Endothelial cell of umbilical vein (primary cell): Measurements from ENCODE around the gene LRRC8D. TPM values are rescaled to one million over a fixed set of nuclear protein-coding genes. Genes with fewer than 3 reads are reported as not detected.

Experiments used
- BruUV-seq: library from RNA; stranded (reverse); fragments of 400-500 nt; replicated peaks from 2 replicates; lab custom pipeline; 2021; lab: Mats Ljungman, UMichigan
- CTCF ChIA-PET: fragments of 300-600, 350-600 bp; sonication (Branson Sonifier 250); formaldehyde crosslinking; loops from one replicate; lab custom pipeline; 2021; ENCODE audit warnings: antibody characterized with exemption, inconsistent platforms; lab: Charles Lee
- POLR2A ChIA-PET: fragments of 300-600, 350-600 bp; sonication (Branson Sonifier 250); formaldehyde crosslinking; loops from one replicate; lab custom pipeline; 2021; ENCODE audit warnings: antibody characterized with exemption, inconsistent platforms; lab: Charles Lee
- DNase-seq: peaks from one replicate; pipeline ENCODE4 v3.0.0-alpha.2; 2011; ENCODE audit warnings: low read depth, low spot score
- FAIRE-seq: peaks from 2 replicates; lab custom pipeline; 2011; peaks lifted over from hg19 to GRCh38; lab: Jason Lieb, UNC
- H2AFZ ChIP-seq: 2 replicates; pipeline ENCODE4 v1.6.0; 2012; ENCODE audit warnings: low read depth, low read length, control low read depth, inconsistent platforms
- H3K27ac ChIP-seq: 2 replicates; pipeline ENCODE4 v1.5.1; 2011; ENCODE audit warnings: low read depth, mild to moderate bottlenecking, control low read depth, low read length, moderate library complexity; ENCODE audit not compliant: insufficient read depth
- H3K27me3 ChIP-seq, 2 experiments: 2 replicates each; pipeline versions ENCODE4 v1.6.0 to v1.6.1; 2011; ENCODE audit warnings: low read length in 2 of 2, mixed read lengths in 1 of 2; ENCODE audit not compliant: control insufficient read depth in 2 of 2, insufficient read depth in 2 of 2
- H3K36me3 ChIP-seq, 2 experiments: 2 replicates in 1 of 2; 3 replicates in 1 of 2; pipeline ENCODE4 v1.5.1; 2011; ENCODE audit warnings: low read length in 2 of 2, mild to moderate bottlenecking in 1 of 2, moderate library complexity in 1 of 2; ENCODE audit not compliant: control insufficient read depth in 2 of 2, insufficient read depth in 2 of 2; ENCODE audit errors: extremely low read depth in 1 of 2
- H3K4me1 ChIP-seq: 3 replicates; pipeline ENCODE4 v1.5.1; 2011; ENCODE audit warnings: mild to moderate bottlenecking, low read length; ENCODE audit not compliant: control insufficient read depth, insufficient read depth; ENCODE audit errors: extremely low read depth
- H3K4me2 ChIP-seq: 2 replicates; pipeline ENCODE4 v1.6.1; 2011; ENCODE audit warnings: low read length, control low read depth, mixed read lengths; ENCODE audit not compliant: insufficient read depth
- H3K4me3 ChIP-seq, 3 experiments: fragments of 200-600 bp in 1 of 3; sonication (generic), shearing (Covaris generic) in 1 of 3; replicated peaks in 1 of 3; 2 replicates each; pipeline ENCODE4 v1.5.1; 2011 to 2016; ENCODE audit warnings: control low read depth in 3 of 3, low read length in 3 of 3, mild to moderate bottlenecking in 2 of 3, inconsistent platforms in 1 of 3, low read depth in 1 of 3, moderate library complexity in 1 of 3; ENCODE audit not compliant: insufficient read depth in 1 of 3
- H3K79me2 ChIP-seq: 2 replicates; pipeline ENCODE4 v1.6.0; 2012; ENCODE audit warnings: low read length, inconsistent platforms; ENCODE audit not compliant: control insufficient read depth, insufficient read depth
- H3K9ac ChIP-seq: replicated peaks from 2 replicates; pipeline ENCODE3; 2011; ENCODE audit warnings: low read length, control low read depth; ENCODE audit not compliant: insufficient read depth; ENCODE audit errors: extremely low read depth
- H3K9me1 ChIP-seq: replicated peaks from 3 replicates; pipeline ENCODE4 v1.6.0; 2011; ENCODE audit warnings: mild to moderate bottlenecking, low read length; ENCODE audit not compliant: control insufficient read depth, insufficient read depth; ENCODE audit errors: extremely low read depth
- H3K9me3 ChIP-seq: replicated peaks from 2 replicates; pipeline ENCODE4 v1.5.1; 2012; ENCODE audit warnings: low read length, inconsistent platforms; ENCODE audit not compliant: control insufficient read depth, insufficient read depth
- H4K20me1 ChIP-seq: replicated peaks from 2 replicates; pipeline ENCODE3; 2011; ENCODE audit warnings: mild to moderate bottlenecking, low read length; ENCODE audit not compliant: control insufficient read depth, insufficient read depth; ENCODE audit errors: extremely low read depth
- EZH2 ChIP-seq: IDR thresholded peaks from 2 replicates; pipeline ENCODE4 v1.6.1; 2012; ENCODE audit warnings: borderline replicate concordance, low read depth, mild to moderate bottlenecking, moderate library complexity, low read length, inconsistent platforms; ENCODE audit not compliant: severe bottlenecking
- FOS ChIP-seq: IDR thresholded peaks from 2 replicates; pipeline ENCODE4 v1.6.1; 2011; ENCODE audit warnings: mild to moderate bottlenecking, low read length, moderate library complexity, borderline replicate concordance; ENCODE audit not compliant: insufficient read depth
- GATA2 ChIP-seq: IDR thresholded peaks from 2 replicates; pipeline ENCODE4 v1.7.0; 2011; ENCODE audit warnings: low read depth, mild to moderate bottlenecking, moderate library complexity, mixed read lengths, low read length; ENCODE audit not compliant: insufficient read length, insufficient read depth
- JUN ChIP-seq: IDR thresholded peaks from 2 replicates; pipeline ENCODE4 v1.6.1; 2011; ENCODE audit warnings: borderline replicate concordance, low read depth; ENCODE audit not compliant: insufficient read length, insufficient read depth
- MYC ChIP-seq: IDR thresholded peaks from one replicate; pipeline ENCODE4 v1.6.1; 2011; ENCODE audit warnings: mild to moderate bottlenecking, low read depth, low read length
- POLR2A ChIP-seq: IDR thresholded peaks from 2 replicates; pipeline ENCODE4 v1.6.1; 2012; ENCODE audit warnings: low read depth, mild to moderate bottlenecking, control low read depth, low read length
- POLR2AphosphoS5 ChIP-seq: IDR thresholded peaks from 2 replicates; pipeline ENCODE4 v1.6.1; 2012; ENCODE audit warnings: low read depth, mild to moderate bottlenecking, control low read depth, low read length, moderate library complexity; ENCODE audit not compliant: insufficient read depth
- dilution Hi-C: fragments of 300-500 bp; cut with MboI; formaldehyde crosslinking; loops from one replicate; pipeline ENCODE4 v1.15.0; 2019; ENCODE audit warnings: low sequenced_read_pairs; ENCODE audit not compliant: extremely low pct_ligation_motif_present
- intact Hi-C: fragments of 100-400 bp; cut with micrococcal nuclease; formaldehyde crosslinking; loops from one replicate; pipeline ENCODE4 v1.10.0; 2022
- polyA plus RNA-seq, 4 experiments: library from polyadenylated mRNA; depleted of rRNA in 3 of 4; stranded (reverse) in 3 of 4; unstranded in 1 of 4; fragments of >200 nt; gene quantifications; 2 replicates each; pipeline versions ENCODE4 v1.2.1 to v1.2.3, GENCODE V29; 2011 to 2012; ENCODE audit warnings: missing spikeins in 1 of 4
- total RNA-seq: library from RNA; stranded (reverse); gene quantifications from 2 replicates; pipeline ENCODE4 v1.2.3, GENCODE V29; 2021
- TF ChIP-seq, protein P1 (sequence below), 2 donors: IDR thresholded peaks; 1 replicate in 1 of 2; 2 replicates in 1 of 2; pipeline ENCODE4 v1.5.1; 2011; ENCODE audit warnings: low read length in 2 of 2, mild to moderate bottlenecking in 2 of 2, moderate library complexity in 2 of 2, control low read depth in 1 of 2, inconsistent platforms in 1 of 2, low read depth in 1 of 2; ENCODE audit not compliant: insufficient read depth in 1 of 2; ENCODE audit errors: extremely low read depth in 1 of 2
- TF ChIP-seq, protein P2 (sequence below): IDR thresholded peaks from 2 replicates; pipeline ENCODE4 v1.6.1; 2011; ENCODE audit not compliant: insufficient read depth, insufficient read length

The LRRC8D gene
- total and polyA plus RNA-seq, 2 donors (not counting 3 experiments of a cell fraction or from before 2014, with no cell fraction given) = 31.9 to 37.7 TPM

DNA sequence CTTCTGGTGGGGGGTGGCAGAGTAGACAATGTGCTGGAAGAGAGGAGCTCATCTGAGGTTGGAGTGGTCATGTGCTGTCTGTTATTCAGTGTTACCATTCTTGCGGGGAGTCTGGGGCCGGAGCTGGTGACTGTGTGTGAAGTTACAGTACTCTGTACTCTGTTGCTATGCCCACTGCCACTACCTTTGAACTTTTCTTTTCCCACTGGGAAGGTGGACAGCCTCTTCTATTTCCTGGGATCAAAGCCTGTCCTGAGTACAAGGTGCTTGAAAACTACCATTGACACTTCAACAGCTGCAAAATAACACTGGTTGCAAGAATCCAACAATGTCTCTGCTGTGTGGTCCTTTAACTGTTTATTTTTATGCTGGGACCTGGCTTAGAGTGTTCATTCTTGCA is 107.7 kb downstream of the LRRC8D start:
- DNase-seq = no peak
- H3K36me3 ChIP-seq = peaks cover 0 to 3% of the 10 kb centered on the region in 2 experiments
- H3K27me3 ChIP-seq = no peaks in the 10 kb centered on the region
- H2AFZ ChIP-seq = no peak overlapping the region
- H3K27ac ChIP-seq = no peak overlapping the region
- ChIA-PET CTCF (interaction anchor here (1.6 kb wide), 1 partner anchor 81 kb away, joined by 4 read pairs; no protein-coding TSS in a partner anchor), POLR2A (no interaction called here)
- TF ChIP-seq POLR2A = no peak
- no peak for TF ChIP-seq MYC
- no peak for TF ChIP-seq FOS
- no peak for TF ChIP-seq JUN
- TF ChIP-seq, protein P1, sequence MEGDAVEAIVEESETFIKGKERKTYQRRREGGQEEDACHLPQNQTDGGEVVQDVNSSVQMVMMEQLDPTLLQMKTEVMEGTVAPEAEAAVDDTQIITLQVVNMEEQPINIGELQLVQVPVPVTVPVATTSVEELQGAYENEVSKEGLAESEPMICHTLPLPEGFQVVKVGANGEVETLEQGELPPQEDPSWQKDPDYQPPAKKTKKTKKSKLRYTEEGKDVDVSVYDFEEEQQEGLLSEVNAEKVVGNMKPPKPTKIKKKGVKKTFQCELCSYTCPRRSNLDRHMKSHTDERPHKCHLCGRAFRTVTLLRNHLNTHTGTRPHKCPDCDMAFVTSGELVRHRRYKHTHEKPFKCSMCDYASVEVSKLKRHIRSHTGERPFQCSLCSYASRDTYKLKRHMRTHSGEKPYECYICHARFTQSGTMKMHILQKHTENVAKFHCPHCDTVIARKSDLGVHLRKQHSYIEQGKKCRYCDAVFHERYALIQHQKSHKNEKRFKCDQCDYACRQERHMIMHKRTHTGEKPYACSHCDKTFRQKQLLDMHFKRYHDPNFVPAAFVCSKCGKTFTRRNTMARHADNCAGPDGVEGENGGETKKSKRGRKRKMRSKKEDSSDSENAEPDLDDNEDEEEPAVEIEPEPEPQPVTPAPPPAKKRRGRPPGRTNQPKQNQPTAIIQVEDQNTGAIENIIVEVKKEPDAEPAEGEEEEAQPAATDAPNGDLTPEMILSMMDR (IDR thresholded peaks at IDR 0.05; ENCODE audit: extremely low read depth in 1 of 2, insufficient read depth in 1 of 2, low read depth in 1 of 2, low read length in 2 of 2) = no peak
- no peak for TF ChIP-seq GATA2
- TF ChIP-seq POLR2AphosphoS5 = no peak
- TF ChIP-seq, protein P2, sequence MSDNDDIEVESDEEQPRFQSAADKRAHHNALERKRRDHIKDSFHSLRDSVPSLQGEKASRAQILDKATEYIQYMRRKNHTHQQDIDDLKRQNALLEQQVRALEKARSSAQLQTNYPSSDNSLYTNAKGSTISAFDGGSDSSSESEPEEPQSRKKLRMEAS = no peak
- TF ChIP-seq EZH2 = no peak
- H3K79me2 ChIP-seq = no peaks in the 10 kb centered on the region
- H3K9me1 ChIP-seq = no peaks in the 10 kb centered on the region
- H3K4me3 ChIP-seq = no peak overlapping the region
- BruUV-seq = no TSS peak
- H3K9me3 ChIP-seq = no peaks in the 10 kb centered on the region
- no peak overlapping the region for H3K4me2 ChIP-seq
- no peak for FAIRE-seq
- H3K9ac ChIP-seq = no peak overlapping the region
- H4K20me1 ChIP-seq = no peaks in the 10 kb centered on the region
- intact Hi-C loops = no loop called here
- H3K4me1 ChIP-seq = no peaks in the 10 kb centered on the region
- dilution Hi-C loops = no loop called here
